ENCODE measurements around the gene PRTG.
"Not testable (repeated sequence)": the region's sequence is repeated elsewhere in the genome, so short reads cannot be mapped to it uniquely, and the experiment has no call there.

PRTG gene

DNA sequence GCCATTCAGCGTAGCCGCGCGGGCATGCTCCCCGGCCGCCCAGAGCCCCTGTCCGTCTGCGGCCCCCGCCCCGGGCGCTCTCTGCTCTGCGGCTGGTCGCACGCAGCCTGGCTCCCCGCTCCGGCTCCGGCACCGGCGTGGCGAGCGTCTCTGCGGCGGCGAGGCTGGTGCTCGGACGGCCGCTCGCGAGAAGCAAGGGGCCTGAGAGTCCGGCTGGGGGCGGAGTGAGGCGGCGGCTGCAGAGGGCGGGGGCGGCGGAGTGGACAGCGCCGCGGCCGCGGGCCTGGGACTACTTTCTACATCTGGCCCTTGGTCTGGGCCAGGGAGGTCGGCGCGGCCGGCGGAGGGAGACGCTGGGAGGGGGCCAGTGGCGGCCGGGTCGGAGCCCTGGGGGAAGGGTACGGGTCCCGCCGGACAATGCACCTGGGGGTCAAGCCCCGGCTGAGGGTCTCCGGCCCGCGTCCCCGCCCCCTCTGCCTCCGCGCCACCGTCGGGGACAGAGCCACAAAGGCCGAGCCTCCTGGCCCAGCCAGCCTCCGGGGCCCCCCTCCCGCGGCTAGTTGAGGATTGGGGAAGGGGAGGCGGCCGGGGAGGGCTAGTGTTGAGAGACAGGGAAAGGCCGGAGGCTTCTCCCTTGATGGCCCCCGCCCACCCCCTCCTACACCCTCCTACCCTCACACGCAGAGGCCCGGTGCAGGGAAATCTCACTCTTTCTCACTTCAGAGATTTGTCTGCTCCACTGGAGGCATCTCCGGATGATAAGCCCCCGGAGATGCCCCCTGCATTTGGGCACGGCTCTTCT lies at the start of gene PRTG:
Gene PRTG (minus strand): TSS at position 226 of the 802 bp plus-strand sequence. CDS start 221 bp downstream, at position 5.
- no peak for DNase-seq (ENCODE audit: low read depth)

- no peak for DNase-seq (ENCODE audit: low read depth)
Observed at GRCh38 chr15:55791551-55792400, 48.8 kb upstream of the PRTG start.

DNA sequence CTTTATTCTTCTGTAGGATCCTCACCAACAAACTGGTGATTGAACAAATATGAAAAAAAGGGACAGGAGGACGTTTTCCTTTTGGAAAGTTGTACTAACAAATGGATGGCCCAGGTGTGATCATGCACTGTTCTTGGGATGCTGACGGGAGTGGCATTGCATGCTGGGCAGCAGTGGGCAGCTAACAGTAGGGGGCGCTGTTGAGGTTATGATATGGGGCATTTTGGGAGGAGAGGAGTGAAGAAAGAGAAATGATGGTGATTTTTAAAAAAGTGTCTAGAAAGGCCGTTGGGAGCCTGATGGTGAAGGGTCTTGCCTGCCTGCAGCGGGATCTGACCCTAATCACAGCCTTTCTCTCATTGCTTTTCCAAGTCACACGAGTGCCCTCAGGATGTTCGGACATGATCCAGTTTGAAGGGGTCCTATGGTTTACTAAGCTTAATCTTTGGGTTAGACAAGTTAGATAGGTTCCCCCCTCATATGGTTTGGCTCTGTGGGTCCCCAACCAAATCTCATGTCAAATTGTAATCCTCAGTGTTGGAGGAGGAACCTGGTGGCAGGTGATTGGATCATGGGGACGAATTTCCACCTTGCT lies 46.2 kb upstream of the PRTG start:
- peak; percentile 13 for DNase-seq (ENCODE audit: low read depth)

DNA sequence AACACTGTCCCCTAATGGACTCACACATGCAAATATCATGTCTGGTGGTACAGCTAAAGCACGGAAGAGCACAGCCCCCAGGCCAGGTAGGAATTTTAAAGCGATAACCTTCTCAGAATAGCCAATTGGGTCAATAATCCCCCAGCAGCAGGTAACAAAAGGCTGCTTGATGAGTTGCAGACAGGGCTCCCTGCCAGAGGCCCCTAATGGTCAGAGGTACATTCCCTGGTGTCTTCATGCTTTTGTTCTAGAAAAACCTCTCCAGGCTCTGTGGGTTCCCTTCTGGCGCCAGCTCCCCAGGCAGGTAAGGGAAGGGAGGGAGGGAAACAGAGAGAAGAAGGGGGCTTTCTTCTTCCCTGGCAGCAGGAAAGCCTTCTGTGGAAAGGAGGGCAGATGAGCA lies 43.4 kb upstream of the PRTG start:
- DNase-seq (ENCODE audit: low read depth), result no peak

- DNase-seq (ENCODE audit: low read depth), result not testable (repeated sequence)
Observed at GRCh38 chr15:55785593-55785992, 42.6 kb upstream of the PRTG start.

- DNase-seq (ENCODE audit: low read depth), result no peak
Observed at GRCh38 chr15:55784286-55784685, 41.3 kb upstream of the PRTG start.

- no peak for DNase-seq (ENCODE audit: low read depth)
Observed at GRCh38 chr15:55782901-55783300, 39.9 kb upstream of the PRTG start.

GRCh38 chr15:55780292-55780691 lies 37.3 kb upstream of the PRTG start:
- no peak for DNase-seq (ENCODE audit: low read depth)

DNA sequence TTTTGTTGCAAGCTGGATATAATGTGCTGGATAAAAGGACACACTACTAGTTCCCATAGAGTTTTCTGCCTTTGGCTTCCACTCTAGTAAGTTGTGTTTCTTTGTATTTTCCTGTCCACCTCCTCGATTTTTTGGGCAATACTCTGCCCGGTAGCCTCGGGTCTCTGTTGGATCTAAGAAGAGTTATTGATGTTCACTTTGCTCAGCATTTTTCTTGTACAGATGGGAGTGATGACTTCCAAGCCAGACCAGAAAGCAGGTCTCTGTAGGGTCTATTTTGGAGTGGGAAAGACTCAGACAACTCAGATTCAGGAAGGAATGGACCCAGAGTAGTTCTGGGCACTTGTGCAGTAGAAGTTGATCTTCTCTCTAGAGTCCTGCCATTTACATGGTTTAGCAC lies 36.0 kb upstream of the PRTG start:
- no peak for DNase-seq (ENCODE audit: low read depth)

GRCh38 chr15:55775316-55775715 lies 32.4 kb upstream of the PRTG start:
- no peak for DNase-seq (ENCODE audit: low read depth)

GRCh38 chr15:55774113-55774970 lies 31.4 kb upstream of the PRTG start:
- peak; percentile 7 for DNase-seq (ENCODE audit: low read depth)

DNA sequence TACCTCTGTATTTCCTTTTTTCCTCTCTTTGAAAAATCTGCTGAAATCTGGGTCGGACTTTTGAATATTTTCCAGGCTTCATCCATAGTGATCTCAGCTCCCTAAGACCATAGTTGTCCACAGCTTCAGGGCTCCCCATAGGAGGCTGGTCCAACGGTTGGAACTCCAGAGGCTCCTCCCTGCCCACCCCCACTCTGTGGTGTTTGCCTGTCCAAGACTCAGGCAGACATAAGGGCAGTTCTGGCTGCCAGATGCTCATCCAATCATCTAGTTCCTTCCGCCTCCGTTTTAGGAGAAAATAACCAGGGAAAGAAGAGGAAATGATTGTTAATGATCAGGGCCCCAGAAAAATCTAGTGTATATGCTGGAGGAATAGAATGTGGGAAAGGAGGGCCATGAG lies 27.9 kb upstream of the PRTG start:
- no peak for DNase-seq (ENCODE audit: low read depth)

DNA sequence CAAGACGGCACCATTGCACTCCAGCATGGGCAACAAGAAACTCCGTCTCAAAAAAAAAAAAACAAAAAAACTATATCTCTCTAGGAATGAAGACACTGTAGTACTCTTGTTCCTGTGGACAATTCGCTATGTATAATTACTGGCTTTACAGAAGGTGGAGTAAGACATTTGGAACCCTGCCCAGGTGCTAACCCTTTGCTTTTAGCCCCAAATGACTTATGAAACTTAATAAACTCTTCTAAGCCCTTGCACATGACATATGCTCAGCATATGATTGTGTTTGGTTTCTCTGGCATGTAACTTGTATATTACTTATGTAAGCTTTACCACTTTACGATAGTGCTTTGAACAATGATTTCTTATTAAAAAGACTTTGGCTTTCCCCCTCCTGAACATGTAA lies 27.3 kb upstream of the PRTG start:
- DNase-seq (ENCODE audit: low read depth), result no peak

DNA sequence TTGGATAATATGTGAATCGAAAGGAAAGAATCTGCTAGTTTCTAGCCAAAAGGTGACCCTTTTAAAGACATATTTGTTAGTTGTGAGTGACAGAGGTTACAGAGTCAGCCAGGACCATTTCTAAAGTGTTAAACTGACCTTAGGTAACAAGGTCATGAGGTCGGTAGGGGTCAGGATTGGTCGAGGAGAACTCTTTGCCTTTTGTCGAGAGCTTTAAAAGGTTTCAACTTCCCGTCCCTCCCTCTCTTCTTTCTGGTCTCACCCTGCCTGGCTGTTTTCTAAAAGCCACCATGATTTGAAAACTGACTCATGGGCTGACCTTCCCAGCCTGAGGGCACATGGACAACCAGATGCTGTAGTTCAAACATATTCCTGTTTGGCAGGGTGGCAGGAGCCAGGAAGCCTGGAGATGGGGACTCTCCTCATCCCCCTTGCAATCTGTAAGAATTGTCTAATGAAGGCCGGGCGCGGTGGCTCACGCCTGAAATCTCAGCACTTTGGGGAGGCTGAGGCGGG lies 25.8 kb upstream of the PRTG start:
- no peak for DNase-seq (ENCODE audit: low read depth)

DNA sequence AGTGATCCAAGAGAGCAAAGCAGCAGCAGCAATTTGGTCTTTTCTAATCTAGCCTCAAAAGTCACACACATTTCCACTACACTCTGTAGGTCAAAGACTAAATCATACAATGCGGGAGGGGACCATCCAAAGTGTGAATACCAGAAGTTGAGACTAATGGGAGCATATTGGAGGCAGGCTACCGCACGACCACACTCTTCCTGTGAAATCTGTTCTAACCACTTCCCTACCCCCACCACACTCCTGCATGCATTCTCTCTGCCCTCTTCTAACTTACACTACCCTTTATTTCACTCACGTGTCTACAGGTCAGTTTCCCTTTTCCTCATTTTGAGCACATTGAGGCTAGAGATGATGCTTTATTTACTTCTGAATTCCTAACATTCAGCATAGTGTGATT lies 23.7 kb upstream of the PRTG start:
- DNase-seq (ENCODE audit: low read depth), result no peak

DNA sequence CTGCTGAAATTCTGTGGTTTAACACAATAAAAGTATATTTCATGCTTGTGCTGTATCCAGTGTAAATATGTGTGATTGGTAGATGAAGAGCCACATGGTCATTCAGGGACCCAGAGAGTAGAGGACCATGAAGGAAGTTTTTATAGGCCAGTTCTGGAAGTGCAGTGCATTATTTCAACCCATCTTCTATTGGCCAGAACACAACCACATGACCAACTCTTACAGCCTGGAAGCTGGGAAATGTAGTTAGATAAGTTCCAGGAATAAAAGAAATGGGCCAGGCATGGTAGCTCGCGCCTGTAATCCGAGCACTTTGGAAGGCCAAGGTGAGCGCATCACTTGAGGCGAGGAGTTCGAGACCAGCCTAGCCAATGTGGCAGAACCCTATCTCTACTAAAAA lies 21.4 kb upstream of the PRTG start:
- no peak for DNase-seq (ENCODE audit: low read depth)

GRCh38 chr15:55758580-55758986 lies 15.6 kb upstream of the PRTG start:
- no peak for DNase-seq (ENCODE audit: low read depth)

DNA sequence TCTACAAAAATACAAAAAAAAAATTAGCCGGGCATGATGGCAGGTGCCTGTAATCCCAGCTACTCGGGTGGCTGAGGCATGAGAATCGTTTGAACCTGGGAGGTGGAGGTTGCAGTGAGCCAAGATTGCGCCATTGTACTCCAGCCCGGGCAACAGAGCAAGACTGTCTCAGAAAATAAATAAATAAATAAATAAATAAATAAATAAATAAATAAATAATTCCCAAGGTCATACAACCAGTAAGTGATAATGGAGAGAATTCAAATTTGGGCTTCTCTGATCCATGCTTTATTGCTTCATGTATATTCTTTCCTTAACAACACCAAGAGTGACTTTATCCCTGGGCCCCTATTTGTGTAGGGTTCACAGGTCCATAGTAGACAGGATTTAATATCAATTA lies 10.5 kb upstream of the PRTG start:
- DNase-seq (ENCODE audit: low read depth), result not testable (repeated sequence)

- DNase-seq (ENCODE audit: low read depth), result no peak
Observed at GRCh38 chr15:55750706-55751105, 7.8 kb upstream of the PRTG start.

DNA sequence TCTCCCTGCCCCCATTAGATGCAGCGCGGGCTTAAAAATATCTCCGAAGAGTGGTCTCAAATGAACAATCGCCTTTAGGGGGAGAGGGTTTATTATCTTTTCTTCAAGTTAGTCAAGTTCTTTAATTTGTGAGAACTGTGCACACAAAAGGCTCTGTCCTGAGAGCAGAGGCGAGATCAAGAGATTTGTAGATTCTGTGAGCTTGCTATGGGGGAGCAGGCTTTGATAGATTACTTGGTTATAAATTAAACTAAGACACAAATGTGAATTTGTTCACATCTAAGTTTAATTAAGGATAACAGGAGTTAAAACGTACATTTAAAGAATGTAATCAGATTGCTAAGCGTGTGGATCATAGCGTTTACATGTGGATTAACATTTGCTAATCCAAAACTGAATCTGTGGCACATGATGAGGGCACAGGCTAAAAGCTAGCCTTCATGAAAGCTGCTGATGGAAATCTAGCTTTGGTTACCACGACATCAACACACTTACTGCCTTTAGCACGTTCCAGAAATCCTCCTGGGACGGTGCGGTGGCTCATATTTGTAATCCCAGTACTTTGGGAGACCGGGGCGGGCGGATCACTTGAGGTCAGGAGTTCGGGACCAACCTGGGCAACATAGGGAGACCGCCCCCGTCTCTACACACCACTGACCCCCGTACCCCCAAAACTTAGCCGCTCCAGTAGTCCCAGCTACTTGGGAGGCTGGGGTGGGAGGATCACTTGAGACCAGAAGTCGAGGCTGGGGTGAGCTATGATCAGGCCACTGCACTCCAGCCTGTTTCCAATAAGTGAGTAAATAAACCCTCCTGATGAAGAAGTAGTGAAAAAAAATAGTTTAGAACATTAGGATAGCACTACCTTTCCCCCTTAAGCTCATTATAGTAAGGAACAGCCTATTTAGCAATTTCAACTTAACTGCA lies 1.0 kb upstream of the PRTG start:
- no peak for DNase-seq (ENCODE audit: low read depth)

DNA sequence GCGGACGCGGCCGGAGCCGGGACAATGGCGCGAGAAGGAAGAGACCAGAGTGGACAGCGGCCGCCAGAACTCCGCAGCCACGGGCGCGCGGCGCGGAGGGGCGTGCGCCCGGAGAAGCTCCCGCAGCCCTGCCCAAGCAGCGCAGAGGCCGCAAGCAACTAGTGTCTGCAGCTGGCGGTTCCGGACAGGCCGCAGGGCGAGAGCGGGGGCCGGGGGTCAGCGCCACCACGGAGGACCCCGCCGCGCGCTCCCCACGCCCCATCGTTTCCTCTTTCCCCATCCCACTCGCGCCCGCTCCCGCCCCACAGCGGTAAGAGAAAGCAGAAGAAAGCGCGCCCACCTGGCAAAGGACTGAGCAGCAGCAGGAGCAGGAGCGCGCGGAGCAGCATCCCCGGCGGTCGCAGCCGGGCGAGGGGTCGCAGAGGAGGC lies 440 bp downstream of the PRTG start:
- DNase-seq (ENCODE audit: low read depth), result no peak
